ENCODE data around the gene ACADSB. TPM values are rescaled to one million over a fixed set of nuclear protein-coding genes. Genes with fewer than 3 reads are reported as not detected.

Gene ACADSB
- total RNA-seq, 4 donors from 2014 or later: 16.2 to 40.2 (median 22.0) TPM

GRCh38 chr10:122983898-122984297 lies 24.9 kb upstream of the ACADSB start:
- Histone ChIP-seq H3K36me3 (no peaks in the 10 kb centered on the region), H3K4me1 (peaks cover 11 to 12% of the 10 kb centered on the region in 2 donors), H3K27ac (no peak overlapping the region), H3K9me3 (no peaks in the 10 kb centered on the region), H3K27me3 (no peaks in the 10 kb centered on the region), H3K4me3 (no peak overlapping the region)
- in situ Hi-C loops (cut with MboI; ENCODE audit: low sequenced_read_pairs in 4 of 4): loop anchor here in 1 of 4 donors (10.0 kb wide), 1 partner anchor 171 kb away; the partner anchor contains the start of gene BUB3
- ATAC-seq: no peak
- TF ChIP-seq CTCF (IDR thresholded peaks at IDR 0.05 in 4 of 5, conservative IDR thresholded peaks at IDR 0.05 in 1 of 5): no peak
- TF ChIP-seq POLR2A (IDR thresholded peaks at IDR 0.05): no peak
- DNase-seq: no peak
- intact Hi-C loops (cut with DNase I; ENCODE audit: low total_unique reads): no loop called here

GRCh38 chr10:122984708-122985107 lies 24.1 kb upstream of the ACADSB start:
- TF ChIP-seq POLR2A (IDR thresholded peaks at IDR 0.05) (no peak), CTCF (IDR thresholded peaks at IDR 0.05 in 4 of 5, conservative IDR thresholded peaks at IDR 0.05 in 1 of 5) (no peak)
- Histone ChIP-seq H3K36me3 (no peaks in the 10 kb centered on the region), H3K4me3 (no peak overlapping the region), H3K27ac (no peak overlapping the region), H3K9me3 (no peaks in the 10 kb centered on the region), H3K4me1 (peaks cover 7 to 9% of the 10 kb centered on the region in 2 donors), H3K27me3 (no peaks in the 10 kb centered on the region)
- intact Hi-C loops (cut with DNase I; ENCODE audit: low total_unique reads) (no loop called here), in situ Hi-C loops (cut with MboI; ENCODE audit: low sequenced_read_pairs in 4 of 4) (loop anchor here in 1 of 4 donors (10.0 kb wide), 1 partner anchor 170 kb away; the partner anchor contains the start of gene BUB3)
- DNase-seq (no peak), ATAC-seq (no peak)

DNA sequence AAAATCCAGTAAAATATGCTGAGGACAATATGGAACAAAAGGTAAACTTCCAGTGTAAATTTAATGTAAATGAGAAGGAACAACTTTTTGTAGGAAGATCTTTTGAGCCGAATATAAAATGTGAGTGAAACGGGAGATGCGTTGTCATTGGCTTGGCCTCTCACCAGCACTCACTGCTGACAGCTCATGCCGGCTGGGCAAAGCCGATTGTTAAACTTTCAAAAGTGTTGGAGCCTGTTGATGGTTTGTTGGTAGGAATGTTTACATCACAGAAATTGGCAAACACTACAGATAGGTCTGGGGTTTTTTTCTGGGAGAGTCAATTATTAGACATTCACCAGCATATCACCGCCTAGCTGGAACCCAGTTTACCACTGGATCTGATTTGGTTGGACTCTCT lies 22.5 kb upstream of the ACADSB start:
- Histone ChIP-seq H3K27me3 (no peaks in the 10 kb centered on the region), H3K36me3 (no peaks in the 10 kb centered on the region), H3K4me3 (no peak overlapping the region), H3K4me1 (peaks cover 0 to under 1% of the 10 kb centered on the region in 2 donors), H3K27ac (no peak overlapping the region), H3K9me3 (no peaks in the 10 kb centered on the region)
- ATAC-seq: no peak
- DNase-seq: no peak
- in situ Hi-C loops (cut with MboI; ENCODE audit: low sequenced_read_pairs in 4 of 4) (loop anchor here in 1 of 4 donors (10.0 kb wide), 1 partner anchor 168 kb away; the partner anchor contains the start of gene BUB3), intact Hi-C loops (cut with DNase I; ENCODE audit: low total_unique reads) (no loop called here)
- TF ChIP-seq CTCF (IDR thresholded peaks at IDR 0.05 in 4 of 5, conservative IDR thresholded peaks at IDR 0.05 in 1 of 5): no peak
- no peak for TF ChIP-seq POLR2A (IDR thresholded peaks at IDR 0.05)

GRCh38 chr10:122988501-122988900 lies 20.3 kb upstream of the ACADSB start:
- no peak for TF ChIP-seq CTCF (IDR thresholded peaks at IDR 0.05 in 4 of 5, conservative IDR thresholded peaks at IDR 0.05 in 1 of 5)
- no peak for TF ChIP-seq POLR2A (IDR thresholded peaks at IDR 0.05)
- Histone ChIP-seq H3K9me3 (no peaks in the 10 kb centered on the region), H3K27ac (no peak overlapping the region), H3K36me3 (peaks cover 0 to 3% of the 10 kb centered on the region in 2 donors), H3K27me3 (no peaks in the 10 kb centered on the region), H3K4me3 (no peak overlapping the region), H3K4me1 (no peaks in the 10 kb centered on the region)
- in situ Hi-C loops (cut with MboI; ENCODE audit: low sequenced_read_pairs in 4 of 4) (loop anchor here in 1 of 4 donors (10.0 kb wide), 1 partner anchor 166 kb away; the partner anchor contains the start of gene BUB3), intact Hi-C loops (cut with DNase I; ENCODE audit: low total_unique reads) (no loop called here)
- ATAC-seq (no peak), DNase-seq (no peak)

GRCh38 chr10:122990278-122990677 lies 18.5 kb upstream of the ACADSB start:
- no peaks in the 10 kb centered on the region for H3K27me3 ChIP-seq
- H3K4me3 ChIP-seq: no peak overlapping the region
- intact Hi-C loops (cut with DNase I; ENCODE audit: low total_unique reads): no loop called here
- in situ Hi-C loops (cut with MboI; ENCODE audit: low sequenced_read_pairs in 4 of 4): no loop called here
- DNase-seq (no peak), ATAC-seq (no peak)
- peaks cover 0 to 17% of the 10 kb centered on the region in 2 donors for H3K36me3 ChIP-seq
- TF ChIP-seq POLR2A (IDR thresholded peaks at IDR 0.05): no peak
- TF ChIP-seq CTCF (IDR thresholded peaks at IDR 0.05 in 4 of 5, conservative IDR thresholded peaks at IDR 0.05 in 1 of 5): no peak
- no peak overlapping the region for H3K27ac ChIP-seq
- no peaks in the 10 kb centered on the region for H3K9me3 ChIP-seq
- no peaks in the 10 kb centered on the region for H3K4me1 ChIP-seq
